Measurements from ENCODE around the gene VWA5A.

- TF ChIP-seq, protein P1, sequence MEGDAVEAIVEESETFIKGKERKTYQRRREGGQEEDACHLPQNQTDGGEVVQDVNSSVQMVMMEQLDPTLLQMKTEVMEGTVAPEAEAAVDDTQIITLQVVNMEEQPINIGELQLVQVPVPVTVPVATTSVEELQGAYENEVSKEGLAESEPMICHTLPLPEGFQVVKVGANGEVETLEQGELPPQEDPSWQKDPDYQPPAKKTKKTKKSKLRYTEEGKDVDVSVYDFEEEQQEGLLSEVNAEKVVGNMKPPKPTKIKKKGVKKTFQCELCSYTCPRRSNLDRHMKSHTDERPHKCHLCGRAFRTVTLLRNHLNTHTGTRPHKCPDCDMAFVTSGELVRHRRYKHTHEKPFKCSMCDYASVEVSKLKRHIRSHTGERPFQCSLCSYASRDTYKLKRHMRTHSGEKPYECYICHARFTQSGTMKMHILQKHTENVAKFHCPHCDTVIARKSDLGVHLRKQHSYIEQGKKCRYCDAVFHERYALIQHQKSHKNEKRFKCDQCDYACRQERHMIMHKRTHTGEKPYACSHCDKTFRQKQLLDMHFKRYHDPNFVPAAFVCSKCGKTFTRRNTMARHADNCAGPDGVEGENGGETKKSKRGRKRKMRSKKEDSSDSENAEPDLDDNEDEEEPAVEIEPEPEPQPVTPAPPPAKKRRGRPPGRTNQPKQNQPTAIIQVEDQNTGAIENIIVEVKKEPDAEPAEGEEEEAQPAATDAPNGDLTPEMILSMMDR (IDR thresholded peaks at IDR 0.05), result no peak
- no peak for TF ChIP-seq POLR2A (IDR thresholded peaks at IDR 0.05)
These were observed 55.7 kb downstream of the VWA5A start for GRCh38 chr11:124170801-124171586.
